ENCODE data around the gene ID2. TPM values are rescaled to one million over a fixed set of nuclear protein-coding genes. Genes with fewer than 3 reads are reported as not detected.

ID2 gene
- total RNA-seq, 1 experiment from 2014 or later = 48.6 TPM

DNA sequence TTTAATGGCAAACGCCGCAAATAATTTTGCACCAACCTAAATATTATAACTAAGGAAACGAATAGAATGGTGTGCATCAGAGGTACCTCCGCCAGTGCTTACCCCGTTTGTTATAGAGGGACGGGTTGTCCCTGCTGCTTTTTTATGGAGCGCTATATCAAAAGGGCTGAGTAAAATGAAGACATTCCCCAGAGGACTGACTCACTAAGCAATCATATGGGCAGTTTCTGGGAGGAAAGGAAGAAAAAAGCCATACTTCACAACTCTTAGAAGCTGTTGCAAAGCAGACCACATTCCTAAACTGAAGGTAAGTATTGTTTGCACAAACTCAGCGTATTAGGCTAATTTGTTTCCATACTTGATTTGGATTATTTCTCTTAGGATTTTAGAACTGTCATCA is 12.9 kb downstream of the ID2 start:
- no peaks in the 10 kb centered on the region; a peak in 1 of 7 replicates for H3K36me3 Mint-ChIP-seq (ENCODE audit: insufficient read depth in 1 of 3, low read depth in 3 of 3)

More for the DNA sequence above, 12.9 kb downstream of the ID2 start:
- peaks cover 0 to 4% of the 10 kb centered on the region in 2 experiments; a peak in 2 of 4 replicates for H3K4me1 Mint-ChIP-seq
- no peak overlapping the region for H2AFZ ChIP-seq (ENCODE audit: low read length)
- no peak overlapping the region for H2BK15ac ChIP-seq (ENCODE audit: low read depth, low read length)
- no peak overlapping the region for H3K27ac Mint-ChIP-seq
- no CpG with 5 or more reads among the region's 8 CpGs for WGBS (ENCODE audit: extremely low coverage, insufficient read length, low lambda C conversion rate)
- H2AK5ac ChIP-seq (ENCODE audit: insufficient read length, low read length) = no peak overlapping the region
- peaks cover 5 to 9% of the 10 kb centered on the region in 2 experiments; a peak in 2 of 5 replicates for H3K9me3 Mint-ChIP-seq
- H3T11ph ChIP-seq (ENCODE audit: low read length) = no peak overlapping the region
- H3K23me2 ChIP-seq (ENCODE audit: insufficient read length, low read depth, low read length, poor library complexity, severe bottlenecking) = no peaks in the 10 kb centered on the region
- H2BK5ac ChIP-seq (ENCODE audit: insufficient read length, low read length) = no peak overlapping the region
- DNase-seq = no peak
- no peak overlapping the region for H4K8ac ChIP-seq (replicated peaks; ENCODE audit: insufficient read length, low read depth, low read length)
- H3K9ac ChIP-seq (ENCODE audit: extremely low read depth, insufficient read length, low read length) = no peak overlapping the region
- H3K27me3 ChIP-seq (ENCODE audit: insufficient read depth, low read length) = no peaks in the 10 kb centered on the region
- no peak overlapping the region for H3K56ac ChIP-seq (ENCODE audit: insufficient read length, low read depth, low read length)
- no peak overlapping the region for H3K18ac ChIP-seq (ENCODE audit: insufficient read length, low read depth, low read length)
- H3K4me3 Mint-ChIP-seq = no peak overlapping the region
- peaks cover 4% of the 10 kb centered on the region for H3K27me3 Mint-ChIP-seq (ENCODE audit: low read depth)
- H3K27ac ChIP-seq (ENCODE audit: insufficient read length, low read depth, low read length) = no peak overlapping the region
- no peak overlapping the region for H3K4ac ChIP-seq (ENCODE audit: low read depth, low read length)
- no peak overlapping the region for H2BK12ac ChIP-seq (ENCODE audit: insufficient read length, low read depth, low read length)
- no peak overlapping the region for H3K14ac ChIP-seq (ENCODE audit: insufficient read depth, low read length)
- no peak overlapping the region for H3K4me2 ChIP-seq (ENCODE audit: insufficient read depth, insufficient read length, low read length)
- TF ChIP-seq, protein P1, sequence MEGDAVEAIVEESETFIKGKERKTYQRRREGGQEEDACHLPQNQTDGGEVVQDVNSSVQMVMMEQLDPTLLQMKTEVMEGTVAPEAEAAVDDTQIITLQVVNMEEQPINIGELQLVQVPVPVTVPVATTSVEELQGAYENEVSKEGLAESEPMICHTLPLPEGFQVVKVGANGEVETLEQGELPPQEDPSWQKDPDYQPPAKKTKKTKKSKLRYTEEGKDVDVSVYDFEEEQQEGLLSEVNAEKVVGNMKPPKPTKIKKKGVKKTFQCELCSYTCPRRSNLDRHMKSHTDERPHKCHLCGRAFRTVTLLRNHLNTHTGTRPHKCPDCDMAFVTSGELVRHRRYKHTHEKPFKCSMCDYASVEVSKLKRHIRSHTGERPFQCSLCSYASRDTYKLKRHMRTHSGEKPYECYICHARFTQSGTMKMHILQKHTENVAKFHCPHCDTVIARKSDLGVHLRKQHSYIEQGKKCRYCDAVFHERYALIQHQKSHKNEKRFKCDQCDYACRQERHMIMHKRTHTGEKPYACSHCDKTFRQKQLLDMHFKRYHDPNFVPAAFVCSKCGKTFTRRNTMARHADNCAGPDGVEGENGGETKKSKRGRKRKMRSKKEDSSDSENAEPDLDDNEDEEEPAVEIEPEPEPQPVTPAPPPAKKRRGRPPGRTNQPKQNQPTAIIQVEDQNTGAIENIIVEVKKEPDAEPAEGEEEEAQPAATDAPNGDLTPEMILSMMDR (conservative IDR thresholded peaks at IDR 0.05) = no peak
- no peak overlapping the region for H4K91ac ChIP-seq (ENCODE audit: insufficient read length, low read depth, low read length)
- H3K9me3 ChIP-seq (ENCODE audit: control insufficient read depth, low read depth, low read length) = no peaks in the 10 kb centered on the region
- no peak overlapping the region for H4K5ac ChIP-seq (ENCODE audit: insufficient read length, low read depth, low read length)
- no peaks in the 10 kb centered on the region for H3K4me1 ChIP-seq (ENCODE audit: insufficient read depth, low read length)
- no peaks in the 10 kb centered on the region for H3K79me2 ChIP-seq (ENCODE audit: insufficient read depth, low read length)
- no peaks in the 10 kb centered on the region for H4K20me1 ChIP-seq (ENCODE audit: control insufficient read depth, insufficient read depth, insufficient read length)
- no peak overlapping the region for H2BK120ac ChIP-seq (ENCODE audit: low read depth, low read length, poor library complexity, severe bottlenecking)
- no peaks in the 10 kb centered on the region for H3K79me1 ChIP-seq (ENCODE audit: insufficient read depth, low read depth, low read length, poor library complexity, severe bottlenecking)
- no peak overlapping the region for H2BK20ac ChIP-seq (ENCODE audit: low read depth, low read length, poor library complexity, severe bottlenecking)
- no peak overlapping the region for H3K23ac ChIP-seq (ENCODE audit: insufficient read length, low read depth, low read length)
